Hepatic stellate cell (primary cell): ENCODE measurements around the gene FDXR.
A peak's percentile ranks its signal among the peaks of the same experiment; 100 is the strongest.

Experiments used
- DNase-seq: peaks from one replicate; pipeline ENCODE4 v3.0.0; 2011; ENCODE audit warnings: low spot score

Gene FDXR

DNA sequence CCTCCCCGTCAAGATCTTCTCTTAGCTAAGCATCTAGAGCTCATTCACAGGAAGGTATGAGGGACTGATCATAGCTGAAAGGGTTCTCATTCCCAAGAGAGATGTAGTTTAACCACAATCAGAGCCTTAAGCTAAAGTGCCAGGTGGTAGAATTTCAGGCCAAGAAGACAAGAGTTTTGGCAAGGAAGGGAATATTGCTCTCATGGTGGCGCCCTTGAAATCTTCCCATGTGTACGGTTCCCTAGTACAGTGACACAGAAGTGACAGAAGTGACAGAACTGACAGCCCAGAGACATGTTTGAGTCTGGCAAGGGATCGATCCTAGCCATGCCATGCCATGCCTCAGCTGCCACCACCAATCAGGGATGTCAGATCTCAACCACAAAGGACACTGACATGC, 15.6 kb downstream of the FDXR start:
- DNase-seq, result no peak

DNA sequence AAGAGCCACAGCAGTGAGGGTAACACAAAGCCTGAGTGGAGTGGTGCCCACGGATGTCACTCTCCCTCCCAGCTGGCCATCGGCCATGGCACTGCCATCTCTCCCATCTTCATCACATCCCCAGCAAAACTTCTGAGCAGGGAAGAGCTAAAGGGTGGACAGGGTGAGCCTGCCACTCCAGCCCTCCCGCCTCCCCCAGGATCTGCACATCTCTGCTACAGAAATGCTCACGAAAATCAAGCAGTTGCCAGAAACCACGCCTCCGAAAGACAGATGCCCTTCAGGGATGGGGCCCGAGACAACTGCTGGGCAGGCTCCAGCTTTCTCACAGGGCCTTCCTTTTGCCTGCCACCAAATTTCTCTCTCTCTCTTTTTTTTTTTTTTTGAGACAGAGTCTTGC, 16.7 kb downstream of the FDXR start:
- DNase-seq, result no peak

DNA sequence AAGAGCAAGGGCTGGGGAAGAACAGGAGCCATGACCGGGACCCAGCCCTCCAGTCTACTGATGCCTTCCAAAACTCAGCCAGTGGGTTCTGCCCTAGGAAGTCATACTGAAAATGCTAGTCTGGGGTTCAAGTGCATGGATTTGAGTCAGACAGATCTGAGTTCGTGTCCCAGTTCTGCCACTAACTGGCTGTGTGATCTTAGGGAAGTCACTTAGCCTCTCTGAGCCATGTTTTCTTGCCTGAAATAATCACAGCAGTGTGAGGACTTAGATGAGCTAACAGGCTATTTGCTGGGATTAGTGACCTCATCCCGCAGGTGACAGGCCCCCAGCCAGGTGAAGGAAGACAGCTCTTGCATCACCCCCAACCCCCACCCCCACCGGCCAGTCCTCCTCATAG, 17.5 kb downstream of the FDXR start:
- DNase-seq, result no peak

DNA sequence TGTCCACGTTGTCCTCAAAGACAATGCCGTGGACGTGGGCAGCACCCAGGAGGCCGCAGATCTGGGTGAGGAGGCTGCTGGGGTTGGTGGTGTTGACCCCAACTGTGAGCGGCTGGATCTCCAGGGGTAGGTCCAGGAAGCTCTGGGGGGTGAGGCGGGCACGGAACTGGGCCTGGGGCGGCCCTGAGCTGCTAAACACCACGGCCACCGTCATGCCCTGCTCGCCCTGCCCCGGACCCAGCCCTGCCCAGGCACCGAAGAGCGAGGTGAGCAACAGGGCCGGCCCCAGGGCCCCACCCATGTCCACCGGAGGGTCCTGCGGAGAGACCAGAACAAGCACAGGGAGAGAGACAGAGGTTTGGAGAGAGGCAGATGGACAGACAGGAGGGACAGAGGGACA, 18.0 kb downstream of the FDXR start:
- DNase-seq, result no peak

DNA sequence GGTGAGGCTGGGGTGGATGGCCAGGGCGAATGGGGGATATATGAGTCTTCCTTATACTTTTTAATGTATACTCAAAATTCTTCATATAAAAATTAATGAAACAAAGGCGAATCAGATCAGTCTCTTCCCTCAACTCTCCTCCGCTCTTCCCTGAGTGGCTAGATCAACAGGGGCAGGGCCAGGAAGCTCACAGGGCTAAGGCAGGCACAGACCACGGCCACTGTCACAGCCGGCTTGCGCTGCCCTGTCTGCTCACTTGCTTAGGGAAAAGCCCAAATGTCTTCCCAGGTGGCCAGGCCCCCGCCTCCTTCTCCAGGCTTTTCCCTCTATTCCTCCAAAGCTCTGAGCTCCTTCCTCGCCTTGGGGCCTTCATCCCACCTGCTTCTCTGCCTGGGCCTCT, 19.1 kb downstream of the FDXR start:
- DNase-seq, result no peak

DNA sequence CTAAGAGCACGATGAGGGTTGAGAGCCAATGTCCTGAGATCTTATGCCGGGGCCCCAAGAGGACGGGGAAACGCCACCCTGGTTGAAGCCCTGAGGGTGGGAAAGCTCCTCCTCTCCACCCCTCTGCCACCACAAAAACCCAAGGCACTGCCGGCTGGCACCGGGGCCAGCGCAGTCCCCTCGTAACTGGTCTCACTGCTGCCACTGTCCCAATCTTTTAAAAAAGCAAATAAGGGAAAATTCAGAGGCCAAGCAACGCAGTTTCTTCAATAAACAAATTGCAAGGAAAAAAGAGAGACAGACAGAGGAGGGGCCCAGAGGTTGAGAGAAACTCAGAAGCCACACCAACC, 19.8 kb downstream of the FDXR start:
- no peak for DNase-seq

DNA sequence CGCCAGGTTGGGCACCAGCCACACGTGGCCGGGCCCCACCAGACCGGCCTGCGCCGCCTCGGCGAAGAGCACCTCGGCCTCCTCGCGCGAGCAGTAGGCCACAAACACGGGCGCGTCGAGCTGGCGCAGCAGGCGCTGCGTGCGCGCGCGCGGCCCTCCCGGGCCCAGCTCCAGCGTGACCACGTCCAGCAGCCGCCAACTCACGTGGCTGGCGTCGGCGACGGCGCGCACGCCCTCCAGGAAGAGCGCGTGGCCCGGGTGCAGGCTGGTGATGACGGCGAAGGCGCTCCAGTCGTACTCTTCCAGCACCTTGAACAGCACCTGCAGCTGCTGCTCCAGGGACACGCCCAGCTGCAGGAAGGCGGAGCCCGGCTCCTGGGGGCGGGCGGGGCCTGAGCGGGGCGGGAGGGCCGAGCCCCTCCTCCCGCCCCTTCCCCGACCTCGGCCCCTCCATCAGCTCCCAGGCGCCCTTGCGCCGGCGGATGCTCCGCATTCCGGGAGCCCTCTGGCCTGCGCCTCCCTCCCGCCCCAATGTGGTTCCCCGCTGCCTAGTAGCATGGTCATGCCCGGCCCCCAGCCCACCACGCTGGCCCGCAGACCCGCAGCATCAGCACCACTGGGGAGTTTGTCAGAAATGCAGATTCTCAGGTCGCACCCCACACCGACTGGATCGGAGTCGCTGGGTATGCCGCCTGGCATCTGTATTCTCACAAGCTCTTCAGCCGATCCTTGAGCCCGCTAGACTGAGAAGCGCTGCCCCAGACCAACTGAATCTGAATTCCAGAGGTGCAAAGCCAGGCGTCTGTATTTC, 20.4 kb downstream of the FDXR start:
- DNase-seq, result no peak

DNA sequence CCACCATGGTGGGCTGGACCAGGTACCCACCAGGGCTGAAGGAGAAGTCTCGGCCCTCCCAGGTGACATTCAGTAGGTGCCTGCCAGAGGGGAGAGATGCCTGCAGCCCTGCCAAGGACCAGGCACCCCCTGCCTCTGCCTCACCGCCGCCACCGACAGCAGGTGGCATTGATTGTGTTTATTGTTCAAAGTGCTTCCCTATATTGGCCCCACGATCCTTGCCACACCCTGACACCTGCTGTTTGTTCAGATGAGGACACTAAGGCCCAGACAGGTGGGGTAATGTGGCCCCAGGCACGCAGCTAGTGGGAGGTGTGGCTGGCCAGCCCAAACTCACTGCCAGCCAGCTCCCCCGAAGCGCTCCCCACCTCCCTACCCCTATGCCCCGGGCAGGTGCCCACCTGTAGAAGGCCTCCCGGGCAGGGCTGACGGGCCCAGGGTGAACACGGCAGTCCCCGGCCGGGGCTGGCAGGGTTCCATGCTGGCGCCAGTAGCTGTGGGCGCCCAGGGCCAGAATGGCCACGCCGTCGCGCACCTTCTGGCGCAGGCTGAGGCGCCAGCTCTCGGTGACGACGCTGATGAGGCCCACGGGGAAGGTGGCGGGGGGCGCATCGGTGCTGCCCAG, 21.1 kb downstream of the FDXR start:
- no peak for DNase-seq

DNA sequence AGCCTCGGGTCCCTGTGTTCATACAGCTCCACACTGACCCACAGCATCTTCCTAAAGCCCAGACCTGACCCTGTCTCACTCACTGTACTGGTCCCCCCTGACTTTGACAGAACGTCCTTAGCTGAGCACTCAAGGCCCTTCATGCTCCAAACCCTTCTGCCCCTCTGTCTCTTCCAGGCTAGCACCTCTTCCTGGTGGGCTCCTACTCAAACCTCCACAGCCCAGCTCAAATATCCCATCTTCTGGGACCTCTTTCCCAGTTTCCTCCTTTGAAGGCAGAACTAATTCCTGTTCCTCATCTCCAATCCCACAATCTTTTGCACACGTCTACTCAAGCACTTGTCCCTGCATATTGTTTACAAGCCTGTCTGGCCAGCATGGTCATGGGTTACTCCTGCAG, 21.9 kb downstream of the FDXR start:
- DNase-seq, result no peak

DNA sequence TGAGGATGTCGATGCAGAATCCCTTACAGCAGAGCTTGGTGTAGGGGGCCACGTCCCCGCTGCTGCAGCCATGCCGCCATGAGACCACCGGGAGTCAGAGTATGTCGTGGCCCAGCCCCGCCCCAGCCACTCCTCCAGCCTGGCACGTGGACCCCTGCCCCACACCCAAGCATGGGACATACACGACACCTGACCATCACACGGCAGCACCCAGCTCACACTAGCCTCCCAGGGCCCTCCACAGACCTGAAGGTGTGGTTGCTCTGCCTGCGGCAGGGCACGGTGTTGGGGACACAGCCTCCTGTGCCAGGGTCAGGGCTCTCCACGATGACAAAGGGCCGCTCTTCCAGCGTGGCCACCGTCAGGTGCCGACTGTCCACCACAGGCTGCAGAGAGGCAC, 22.5 kb downstream of the FDXR start:
- no peak for DNase-seq

DNA sequence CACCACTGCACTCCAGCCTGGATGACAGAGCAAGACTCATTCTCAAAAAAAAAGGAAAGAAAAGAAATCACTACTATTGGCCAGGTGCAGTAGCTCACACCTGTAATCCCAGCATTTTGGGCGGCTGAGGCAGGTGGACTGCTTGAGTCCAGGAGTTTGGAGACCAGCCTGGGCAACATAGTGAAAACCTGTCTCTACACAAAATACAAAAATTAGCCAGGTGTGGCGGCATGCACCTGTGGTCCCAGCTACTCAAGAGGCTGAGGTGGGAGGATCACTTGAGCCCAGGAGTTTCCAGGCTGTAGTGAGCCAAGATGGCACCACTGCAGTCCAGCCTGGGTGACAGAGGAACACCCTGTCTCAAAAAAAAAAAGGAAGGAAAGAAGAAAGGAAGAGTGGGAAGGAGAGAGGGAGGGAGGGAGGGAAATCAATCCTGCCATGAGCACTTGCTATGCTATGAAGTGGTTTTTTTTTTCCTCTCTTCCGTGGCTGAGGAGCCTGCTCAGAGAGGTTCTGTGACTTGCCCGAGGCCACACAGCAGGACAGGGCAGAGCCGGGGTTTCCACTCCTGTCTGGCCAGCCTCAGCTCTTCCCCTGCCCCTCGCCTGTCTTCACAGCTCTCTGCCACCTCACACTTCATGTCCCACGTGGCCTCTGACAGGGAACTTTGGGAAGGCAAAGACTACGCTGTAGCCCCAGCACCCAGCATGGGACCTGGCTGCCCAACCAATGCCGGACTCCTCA, 24.0 kb downstream of the FDXR start:
- DNase-seq, result no peak

DNA sequence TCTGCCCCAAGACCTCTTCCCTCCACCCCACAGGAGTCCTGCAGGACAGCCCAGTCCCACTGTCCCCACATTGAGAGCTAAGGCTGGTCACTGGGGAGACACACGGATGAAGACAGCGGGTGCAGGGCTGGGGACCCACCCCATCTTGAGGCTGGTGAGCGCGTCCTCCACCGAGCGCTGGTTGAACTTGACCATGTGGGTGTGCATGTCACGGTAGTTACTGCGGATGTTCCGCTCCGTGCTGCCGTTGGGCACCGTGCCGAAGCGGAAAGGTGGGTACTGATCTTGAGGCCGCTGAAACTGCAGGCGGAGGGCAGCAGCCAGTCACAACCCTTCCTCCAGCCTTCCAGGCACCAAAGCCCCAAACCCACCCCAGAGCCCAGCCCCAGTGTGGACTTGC, 26.2 kb downstream of the FDXR start:
- DNase-seq, result no peak

DNA sequence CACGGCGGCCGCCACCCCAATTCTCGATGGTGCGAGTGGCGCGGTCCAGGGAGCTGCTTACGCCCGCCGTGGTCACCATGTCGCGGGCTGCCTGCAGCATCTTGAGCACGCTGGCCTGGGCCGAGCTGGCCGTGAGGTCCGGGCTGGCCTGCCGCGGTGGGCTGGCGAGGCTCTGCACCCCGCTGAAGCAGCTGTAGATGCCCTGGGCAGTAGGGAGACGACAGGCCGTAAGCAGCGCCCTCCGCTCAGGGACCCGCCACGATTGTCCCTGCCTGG, 29.5 kb downstream of the FDXR start:
- no peak for DNase-seq

DNA sequence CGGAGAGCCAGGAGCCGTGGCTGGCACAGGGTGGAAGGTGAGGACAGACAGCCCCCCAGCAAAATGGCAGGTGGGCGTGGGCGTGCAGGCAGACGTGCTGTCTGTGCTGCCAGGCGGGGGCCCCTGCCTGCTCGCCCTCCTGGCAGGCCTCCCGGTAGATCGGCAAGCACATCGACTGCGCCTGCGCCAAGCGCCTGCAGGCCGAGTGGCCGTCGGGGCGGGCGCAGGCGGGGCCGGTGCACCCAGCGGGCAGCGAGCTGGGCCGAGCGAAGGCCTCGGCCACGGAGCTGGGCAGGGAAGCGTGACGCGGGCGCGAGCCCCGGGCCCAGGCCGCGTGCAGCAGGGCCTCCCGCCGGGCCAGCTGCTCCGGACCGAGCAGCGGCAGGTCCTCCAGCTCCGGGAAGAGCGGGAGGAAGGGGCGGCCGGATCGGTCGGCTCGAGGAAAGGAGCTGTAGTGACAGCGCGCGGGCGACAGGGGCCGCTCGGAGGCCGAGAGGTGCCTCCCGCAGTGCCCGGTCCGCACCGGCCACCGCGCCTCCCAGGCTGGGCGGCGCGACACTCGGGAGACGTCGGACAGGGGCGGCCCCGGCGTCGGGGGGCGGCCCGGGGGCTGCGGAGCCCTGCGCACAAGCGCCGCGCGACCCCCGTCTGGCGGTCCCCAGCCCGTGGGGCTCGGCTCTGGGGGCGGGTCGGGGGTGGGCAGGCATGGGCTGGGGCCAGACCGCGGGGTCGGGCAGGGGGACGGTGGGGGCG, 30.0 kb downstream of the FDXR start:
- peak; percentile 96 for DNase-seq

DNA sequence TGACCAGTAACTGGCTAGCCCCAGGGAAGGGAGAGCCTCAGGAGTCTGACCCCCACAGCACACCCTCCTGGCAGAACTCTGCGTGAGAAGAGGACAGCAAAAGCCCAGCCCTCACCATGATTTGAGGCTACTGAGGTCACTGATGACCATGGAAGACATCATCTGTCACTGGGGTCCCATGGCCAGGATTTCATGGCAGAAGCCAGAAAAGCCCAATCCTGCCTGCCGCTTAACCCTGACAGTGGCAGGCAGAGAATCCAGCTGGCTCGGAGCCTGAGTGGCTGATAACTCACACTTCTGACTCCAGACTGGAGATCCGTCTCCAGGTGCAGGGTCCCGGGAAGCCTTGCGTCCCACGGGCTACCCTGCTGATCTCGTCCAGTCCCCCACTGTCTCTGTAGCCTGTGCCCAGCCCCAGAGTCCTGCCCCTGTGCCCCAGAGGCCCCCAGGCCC, 30.6 kb downstream of the FDXR start:
- peak; percentile 46 for DNase-seq

DNA sequence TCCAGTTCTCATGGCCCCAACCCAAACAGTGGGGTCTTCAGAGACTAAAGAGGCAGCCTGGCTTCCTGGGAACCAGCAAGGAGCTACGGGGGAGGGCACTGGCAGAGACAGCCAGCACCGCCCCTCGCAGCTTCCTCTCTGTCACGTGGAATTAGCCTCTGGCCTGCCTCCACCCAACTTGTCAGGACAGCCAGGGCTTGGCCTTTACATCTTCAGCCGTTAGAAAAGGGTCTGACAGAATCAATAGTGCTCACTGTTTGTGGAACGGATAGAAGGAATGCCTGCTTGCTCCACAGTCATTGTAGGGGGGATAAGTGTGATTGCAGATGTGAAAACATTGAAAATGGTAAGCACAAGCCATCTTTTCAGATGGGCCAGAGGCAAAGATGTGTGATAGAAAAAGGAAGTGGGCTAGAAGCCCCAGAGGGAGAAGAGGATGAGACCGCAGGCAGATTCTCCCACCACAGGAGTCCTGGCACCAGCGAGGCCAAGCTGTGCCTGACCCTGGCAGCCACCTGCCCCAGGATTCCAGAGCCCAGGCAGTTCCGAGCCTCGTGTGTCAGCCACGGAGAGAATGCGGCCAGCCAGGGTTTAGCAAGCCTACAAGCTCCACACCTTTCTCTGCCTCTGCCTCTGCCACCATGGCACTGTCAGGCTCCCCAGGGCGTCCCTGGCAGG, 31.7 kb downstream of the FDXR start:
- peak; percentile 74 for DNase-seq

DNA sequence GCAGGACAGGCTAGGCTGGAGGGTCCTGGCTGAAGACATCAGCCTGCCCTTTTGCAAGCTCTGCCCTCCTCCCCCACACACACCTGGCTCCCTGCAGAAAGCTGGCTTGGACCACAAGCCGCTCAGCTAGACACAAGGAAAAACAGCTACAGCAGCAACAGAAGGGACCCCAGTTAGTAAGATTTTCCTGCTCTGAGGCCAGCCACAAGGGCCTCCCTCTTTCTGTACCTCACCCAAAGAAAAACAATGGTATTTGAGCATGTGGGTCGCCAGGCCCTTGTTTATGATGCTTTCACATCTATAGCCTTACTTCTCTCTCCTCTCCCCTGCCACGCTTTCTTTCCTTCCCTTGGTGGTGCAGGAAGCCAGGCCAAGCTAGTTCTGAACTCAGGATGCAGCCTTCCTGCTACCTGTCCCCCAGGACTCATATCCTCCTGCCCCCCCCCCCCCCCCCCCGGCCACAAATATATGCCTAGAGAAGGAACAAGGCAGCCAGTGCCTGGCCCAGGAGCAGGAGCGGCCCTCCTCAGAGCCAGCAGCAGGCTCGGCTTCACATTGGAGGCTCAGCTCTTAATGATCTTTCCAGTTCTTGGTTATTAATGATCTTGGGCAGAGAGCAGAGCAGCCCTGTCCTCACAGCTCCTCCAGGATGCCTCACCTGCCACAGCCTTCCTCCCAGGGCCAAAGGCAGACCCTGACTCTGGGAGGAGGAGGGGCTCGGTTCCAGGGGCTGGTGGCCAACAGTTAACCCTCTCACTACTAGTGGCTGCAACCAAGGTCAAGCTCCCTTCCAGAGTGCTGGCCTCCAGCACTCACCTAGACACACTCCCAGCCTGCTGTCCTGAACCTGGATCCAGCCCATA, 32.6 kb downstream of the FDXR start:
- no peak for DNase-seq

DNA sequence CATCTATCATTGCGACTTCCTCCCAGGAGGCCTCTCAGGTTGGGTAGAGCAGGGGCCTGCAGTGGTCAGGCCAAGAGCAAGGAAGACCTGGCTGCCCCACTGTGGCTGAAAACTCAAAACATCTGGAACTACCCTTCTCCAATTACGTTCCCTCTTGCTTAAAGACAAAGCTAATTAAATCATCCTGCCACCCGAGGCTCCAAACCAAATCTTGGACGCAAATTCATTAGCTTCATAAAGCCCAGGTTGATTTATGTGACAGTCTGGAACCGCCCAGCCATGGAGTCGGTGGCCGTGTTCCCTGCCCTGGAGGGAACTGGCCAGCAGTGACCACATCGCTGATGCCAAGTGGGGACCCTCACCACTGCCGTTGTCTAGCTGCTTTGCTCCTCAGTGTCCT, 34.5 kb downstream of the FDXR start:
- no peak for DNase-seq

DNA sequence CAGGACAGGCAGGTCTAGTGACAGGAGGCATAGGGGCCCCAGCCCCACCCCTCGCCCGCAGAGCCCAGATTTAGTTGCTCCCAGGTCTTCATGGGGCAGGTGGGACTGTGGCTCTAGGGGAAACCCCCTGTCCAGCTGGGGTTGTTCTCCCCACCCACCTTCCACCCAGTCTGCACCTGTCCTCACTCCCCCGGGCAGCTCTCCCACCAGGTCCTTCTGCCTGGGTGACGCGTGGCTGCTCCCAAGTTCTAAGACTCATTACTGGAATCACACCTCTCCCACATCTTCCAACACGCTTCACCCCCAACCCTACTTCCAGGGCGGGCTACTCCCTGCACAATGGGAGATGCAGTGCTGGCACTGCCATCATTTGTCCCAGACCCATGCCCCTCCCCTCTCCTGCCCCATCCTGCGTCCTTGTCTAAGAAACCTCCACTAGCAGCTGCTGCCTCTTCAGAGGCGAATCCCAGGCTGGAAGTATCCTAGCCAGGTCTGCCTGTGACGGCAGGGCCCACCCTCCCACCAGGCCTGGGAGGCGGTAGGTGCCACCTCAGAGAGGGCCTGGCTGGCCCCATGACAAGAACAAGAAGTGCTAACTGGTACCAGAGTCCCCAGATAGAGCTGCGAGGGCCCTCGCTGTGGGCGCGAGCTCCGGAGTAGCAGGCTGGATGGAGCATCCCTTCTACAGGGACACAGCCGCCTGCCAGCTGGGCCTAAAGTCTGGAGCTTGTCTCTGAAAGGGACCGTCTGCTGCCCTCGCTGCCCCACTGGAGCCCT, 35.9 kb downstream of the FDXR start:
- no peak for DNase-seq

DNA sequence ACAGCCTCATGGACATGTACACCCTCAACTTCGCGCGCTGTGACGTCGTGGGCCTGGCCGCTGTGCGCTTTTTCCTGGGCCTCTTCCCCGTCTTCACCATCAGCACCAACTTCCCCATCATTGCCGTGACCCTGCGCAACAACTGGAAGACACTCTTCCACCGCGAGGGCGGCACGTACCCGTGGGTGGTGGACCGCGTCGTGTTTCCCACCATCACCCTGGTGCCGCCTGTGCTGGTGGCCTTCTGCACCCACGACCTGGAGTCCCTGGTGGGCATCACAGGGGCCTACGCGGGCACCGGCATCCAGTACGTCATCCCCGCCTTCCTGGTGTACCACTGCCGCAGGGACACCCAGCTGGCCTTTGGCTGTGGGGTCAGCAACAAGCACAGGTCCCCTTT, 36.6 kb downstream of the FDXR start:
- DNase-seq, result no peak
